Frontal cortex (tissue), 4 donors: ENCODE data around the gene NLRC5. TPM values are rescaled to one million over a fixed set of nuclear protein-coding genes. Genes with fewer than 3 reads are reported as not detected.
"Not testable (repeated sequence)": the region's sequence is repeated elsewhere in the genome, so short reads cannot be mapped to it uniquely, and the experiment has no call there.

ENCODE experiments used
- DNase-seq, 2 donors: peaks; one replicate each; pipeline ENCODE4 v3.0.0; 2012; ENCODE audit warnings: low spot score in 2 of 2
- FAIRE-seq: peaks from 2 replicates; lab custom pipeline; 2012; peaks lifted over from hg19 to GRCh38; lab: Jason Lieb, UNC
- total RNA-seq: library from RNA; depleted of rRNA; stranded (reverse); fragments of >200 nt; gene quantifications from one replicate; pipeline ENCODE4 v1.2.3, GENCODE V29; 2014
- donor health status: control.
- donor health status: control.
- donor health status: control.

Gene NLRC5
- total RNA-seq, 1 donor from 2014 or later: 0.41 TPM

DNA sequence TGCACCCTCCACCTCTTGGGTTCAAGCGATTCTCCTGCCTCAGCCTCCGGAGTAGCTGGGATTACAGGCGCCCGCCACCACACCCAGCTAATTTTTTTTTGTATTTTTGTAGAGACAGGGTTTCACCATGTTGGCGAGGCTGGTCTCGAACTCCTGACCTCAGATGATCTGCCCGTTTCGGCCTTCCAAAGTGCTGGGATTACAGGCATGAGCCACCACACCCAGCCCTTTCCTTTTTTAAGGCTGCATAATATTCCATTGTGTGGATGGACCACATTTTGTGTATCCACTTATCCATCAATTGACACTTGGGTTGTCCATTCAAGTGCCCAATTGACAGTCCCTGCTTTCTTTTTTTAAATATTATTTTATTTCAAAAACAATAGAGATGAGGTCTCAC is 73.8 kb downstream of the NLRC5 start:
- not testable (repeated sequence) for FAIRE-seq, DNase-seq

DNA sequence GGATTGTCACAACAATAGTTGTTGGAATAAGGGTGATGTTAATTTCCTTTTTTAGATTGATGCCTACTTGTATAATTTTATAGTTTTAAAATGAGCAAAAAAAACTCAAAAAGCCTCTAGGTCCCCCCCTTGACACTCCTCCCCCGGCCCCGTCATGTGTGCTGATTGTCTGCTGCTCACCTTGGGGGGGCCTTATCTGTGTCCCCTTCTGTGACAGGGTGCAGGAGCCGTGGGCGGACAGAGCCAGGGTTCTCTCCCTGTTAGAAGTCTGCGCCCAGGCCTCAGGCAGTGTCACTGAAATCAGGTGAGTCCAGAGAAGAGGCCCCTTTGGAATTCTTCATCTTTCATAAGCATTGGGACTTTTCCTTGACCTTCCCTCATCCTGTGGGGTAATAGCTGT is 75.6 kb downstream of the NLRC5 start:
- DNase-seq: no peak
- FAIRE-seq: no peak

DNA sequence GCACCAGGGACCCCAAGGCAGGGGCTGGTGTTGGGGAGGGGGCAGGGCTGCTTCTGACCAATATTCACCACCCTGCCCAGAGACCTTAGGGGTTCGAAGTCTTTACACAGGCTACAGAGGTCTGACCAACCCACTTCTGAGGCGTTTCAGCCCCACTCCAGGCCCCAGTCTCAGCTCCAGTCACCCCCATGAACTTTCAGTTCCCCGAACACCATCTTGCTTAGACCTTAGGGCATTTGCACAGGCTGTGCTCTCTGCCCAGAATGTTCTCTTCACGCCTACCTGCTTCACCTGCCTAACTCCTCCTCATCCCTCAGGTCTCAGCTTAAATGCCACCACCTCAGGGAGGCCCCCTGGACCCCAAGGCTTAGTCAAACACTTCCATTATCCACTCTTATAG is 77.3 kb downstream of the NLRC5 start:
- no peak for FAIRE-seq
- DNase-seq: no peak

DNA sequence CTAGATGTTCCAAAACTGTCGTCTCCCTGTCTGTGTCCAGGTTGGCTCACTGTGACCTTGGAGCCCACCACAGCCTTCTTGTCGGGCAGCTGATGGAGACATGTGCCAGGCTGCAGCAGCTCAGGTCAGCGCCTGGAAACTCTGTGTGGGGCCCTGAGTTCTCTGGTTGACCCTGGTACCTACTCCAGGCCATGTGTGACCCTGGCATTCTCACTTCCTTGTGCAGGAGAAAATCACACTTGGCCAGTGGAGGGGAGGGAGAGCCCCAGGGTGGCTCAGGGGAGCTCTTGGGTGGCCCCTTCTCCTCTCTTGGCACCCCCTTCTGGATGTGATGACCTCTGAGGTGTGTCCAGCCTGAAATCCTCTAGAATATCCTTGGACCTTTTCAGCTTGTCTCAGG is 78.0 kb downstream of the NLRC5 start:
- FAIRE-seq (no peak), DNase-seq (no peak)

DNA sequence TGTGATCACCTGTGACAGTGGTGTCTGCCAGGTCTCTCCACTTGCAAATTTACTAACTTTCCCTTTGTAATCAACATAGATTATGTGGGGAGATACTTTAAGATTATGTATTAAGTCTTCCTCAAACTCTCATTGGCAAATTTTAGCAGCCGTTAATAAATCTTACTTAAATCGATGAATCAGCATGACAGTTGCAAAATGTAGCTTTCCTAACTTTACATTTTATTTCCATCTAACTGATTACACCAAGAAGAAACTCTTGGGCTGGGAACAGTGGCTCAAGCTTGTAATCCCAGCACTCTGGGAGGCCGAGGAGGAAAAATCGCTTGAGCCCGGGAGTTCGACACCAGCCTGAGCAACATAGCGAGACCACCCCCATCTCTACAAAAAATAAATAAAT is 79.7 kb downstream of the NLRC5 start:
- FAIRE-seq (no peak), DNase-seq (no peak)

DNA sequence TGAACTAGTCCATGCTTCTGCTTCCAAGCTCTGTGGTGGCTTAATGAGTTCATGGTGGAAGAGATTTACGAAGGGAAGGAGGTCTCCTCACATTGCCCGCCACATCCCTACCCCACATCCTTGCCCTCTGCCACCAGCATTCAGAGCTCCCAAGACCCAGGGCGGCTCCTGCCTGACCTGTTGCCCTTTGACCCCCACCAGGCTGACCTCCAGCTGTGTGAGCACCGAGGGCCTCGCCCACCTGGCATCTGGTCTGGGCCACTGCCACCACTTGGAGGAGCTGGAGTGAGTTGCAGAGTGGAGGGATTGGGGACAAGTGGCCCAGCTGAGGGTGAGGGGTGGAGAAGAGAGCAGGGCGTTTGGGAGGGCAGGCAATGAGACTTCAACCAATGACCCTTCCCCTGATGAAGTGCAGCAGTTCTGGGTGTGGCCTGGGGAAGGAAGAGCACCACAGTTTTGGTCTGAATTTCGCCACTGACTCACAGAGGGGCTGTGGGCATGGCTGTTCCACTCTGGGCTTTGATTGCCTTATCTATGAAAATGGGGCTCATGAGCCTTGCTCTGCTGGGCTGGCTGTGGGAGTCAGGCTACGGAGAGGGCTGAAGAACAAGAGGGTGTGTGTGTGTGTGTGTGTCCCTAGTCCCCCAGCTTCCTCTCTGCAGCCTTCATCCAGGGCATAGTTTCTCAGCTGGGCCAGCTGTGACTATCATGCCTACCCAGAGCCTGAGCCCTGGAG is 80.4 kb downstream of the NLRC5 start:
- no peak for DNase-seq
- FAIRE-seq: no peak

DNA sequence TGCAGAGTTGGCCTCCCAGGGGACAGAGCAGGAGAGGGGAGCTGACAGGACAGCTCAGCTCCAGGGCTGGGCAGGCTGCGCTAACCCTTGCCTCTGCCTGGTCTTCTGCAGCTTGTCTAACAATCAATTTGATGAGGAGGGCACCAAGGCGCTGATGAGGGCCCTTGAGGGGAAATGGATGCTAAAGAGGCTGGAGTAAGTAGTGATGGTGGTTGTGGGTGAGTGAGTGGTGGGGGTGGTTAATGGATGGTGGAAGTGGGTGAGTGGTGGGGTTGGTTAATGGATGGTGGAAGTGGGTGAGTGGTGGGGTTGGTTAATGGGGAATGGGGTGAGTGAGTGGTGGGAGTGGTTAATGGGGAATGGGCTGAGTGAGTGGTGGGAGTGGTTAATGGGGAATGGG is 81.1 kb downstream of the NLRC5 start:
- FAIRE-seq (no peak), DNase-seq (no peak)

DNA sequence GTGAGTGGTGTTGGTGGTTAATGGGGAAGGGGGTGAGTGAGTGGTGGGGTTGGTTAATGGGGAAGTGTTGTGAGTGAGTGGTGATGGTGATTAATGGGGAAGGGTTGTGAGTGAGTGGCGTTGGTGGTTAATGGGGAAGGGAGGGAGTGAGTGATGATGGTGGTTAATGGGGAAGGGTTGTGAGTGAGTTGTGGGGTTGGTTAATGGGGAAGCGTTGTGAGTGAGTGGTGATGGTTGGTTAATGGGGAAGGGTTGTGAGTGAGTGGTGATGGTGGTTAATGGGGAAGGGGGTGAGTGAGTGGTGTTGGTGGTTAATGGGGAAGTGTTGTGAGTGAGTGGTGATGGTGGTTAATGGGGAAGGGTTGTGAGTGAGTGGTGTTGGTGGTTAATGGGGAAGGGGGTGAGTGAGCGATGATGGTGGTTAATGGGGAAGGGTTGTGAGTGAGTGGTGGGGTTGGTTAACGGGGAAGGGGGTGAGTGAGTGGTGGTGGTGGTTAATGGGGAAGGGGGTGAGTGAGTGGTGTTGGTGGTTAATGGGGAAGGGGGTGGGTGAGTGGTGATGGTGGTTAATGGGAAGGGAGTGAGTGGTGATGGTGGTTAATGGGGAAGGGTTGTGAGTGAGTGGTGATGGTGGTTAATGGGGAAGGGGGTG is 81.8 kb downstream of the NLRC5 start:
- not testable (repeated sequence) for FAIRE-seq, DNase-seq

DNA sequence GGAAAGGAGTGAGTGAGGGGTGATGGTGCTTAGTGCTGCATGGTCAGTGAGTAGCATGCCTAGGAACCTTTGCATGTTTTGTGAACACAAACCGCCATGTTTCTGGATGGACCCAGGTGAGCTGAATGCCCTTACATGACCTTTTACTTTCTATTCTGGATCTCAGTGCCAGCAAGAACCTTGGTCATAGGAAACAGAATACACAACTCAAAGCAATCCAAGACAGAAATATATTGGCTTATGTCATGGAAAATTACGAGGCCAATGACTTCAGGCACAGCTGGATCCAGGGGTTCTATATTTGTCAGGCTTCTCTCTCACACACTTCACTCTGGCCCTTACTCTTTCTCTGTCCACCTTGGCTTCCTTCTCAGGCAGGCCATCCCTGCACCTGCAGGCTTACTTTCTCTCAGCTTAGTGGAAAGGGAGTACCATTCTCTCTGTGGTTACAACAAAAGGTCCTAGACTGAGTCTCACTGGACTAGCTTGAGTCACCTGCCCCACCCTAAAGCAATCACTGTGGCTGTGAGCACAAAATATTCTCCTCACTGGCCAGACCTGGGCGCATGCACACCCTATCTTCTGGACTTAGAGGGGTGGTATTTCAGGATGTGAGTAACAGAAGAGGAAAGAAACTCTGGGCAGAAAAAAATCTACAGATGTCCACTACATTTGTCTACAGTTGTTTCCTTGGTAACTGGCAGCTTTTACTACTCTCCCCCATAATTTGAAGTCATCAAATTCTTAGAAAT is 82.7 kb downstream of the NLRC5 start:
- no peak for FAIRE-seq

DNA sequence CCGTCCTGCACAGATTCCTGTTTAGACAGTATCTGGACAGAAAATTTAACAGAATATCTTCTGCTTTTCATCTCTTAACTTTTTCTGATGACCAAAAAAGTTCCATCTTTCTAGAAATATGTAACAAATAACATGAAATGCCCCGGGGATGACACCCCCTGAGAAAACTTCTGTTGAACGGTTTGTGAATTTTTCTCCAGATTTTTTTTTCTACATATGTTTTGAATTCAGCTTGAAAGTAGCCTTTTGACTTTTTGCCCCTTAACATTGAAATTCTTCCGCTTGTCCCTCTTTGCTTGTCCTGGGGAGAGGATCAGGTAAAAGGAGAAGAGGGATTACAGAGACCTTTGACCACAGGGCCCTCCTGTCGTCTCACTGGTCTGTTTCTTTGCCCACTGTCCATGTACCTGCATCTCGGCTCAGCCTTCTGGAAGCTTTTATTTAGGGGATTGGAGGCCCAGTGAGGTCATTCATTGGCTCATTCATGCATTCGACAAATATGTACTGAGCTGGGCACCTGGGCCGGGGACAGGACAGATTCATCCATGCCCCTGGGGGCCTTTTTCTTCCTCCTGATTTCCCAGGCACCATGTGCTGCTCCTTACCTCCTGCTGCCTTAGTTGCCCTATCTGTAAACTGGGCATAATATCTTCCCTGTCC is 83.4 kb downstream of the NLRC5 start:
- FAIRE-seq (no peak), DNase-seq (no peak)

More for the DNA sequence above, 82.7 kb downstream of the NLRC5 start:
- no peak for DNase-seq

DNA sequence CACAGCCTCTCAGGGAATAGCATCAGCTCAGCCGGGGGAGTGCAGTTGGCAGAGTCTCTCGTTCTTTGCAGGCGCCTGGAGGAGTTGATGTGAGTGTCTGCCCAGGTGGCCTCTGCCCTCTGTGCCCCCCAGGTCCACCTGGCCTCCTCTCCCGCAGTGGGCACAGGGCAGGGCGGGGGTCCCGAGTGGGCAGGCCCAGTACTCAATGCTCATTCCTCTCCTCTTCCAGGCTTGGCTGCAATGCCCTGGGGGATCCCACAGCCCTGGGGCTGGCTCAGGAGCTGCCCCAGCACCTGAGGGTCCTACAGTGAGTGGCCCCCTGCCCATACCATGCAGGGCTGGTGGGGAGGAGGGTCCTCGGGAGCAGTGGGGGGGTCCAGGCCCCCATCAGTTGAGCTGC is 88.4 kb downstream of the NLRC5 start:
- no peak for DNase-seq
- FAIRE-seq: no peak

DNA sequence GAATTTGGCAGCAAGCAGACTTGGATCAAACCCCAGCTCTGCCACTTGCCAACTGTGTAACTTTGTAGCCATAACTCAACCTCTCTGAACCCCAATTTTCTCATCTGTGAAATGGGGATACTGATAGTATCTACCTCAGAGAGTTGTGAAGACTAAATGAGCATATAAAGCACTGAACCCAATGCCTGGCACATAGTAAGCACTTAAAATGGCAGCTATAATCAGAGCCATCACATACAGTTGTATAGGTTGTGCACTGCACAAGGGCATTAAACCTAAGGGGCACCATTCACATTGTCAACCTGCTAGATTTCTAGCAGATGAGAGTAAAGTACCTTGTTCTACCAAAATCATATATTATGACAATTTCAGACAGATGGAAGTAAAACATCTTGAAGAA is 92.4 kb downstream of the NLRC5 start:
- FAIRE-seq (no peak), DNase-seq (no peak)

DNA sequence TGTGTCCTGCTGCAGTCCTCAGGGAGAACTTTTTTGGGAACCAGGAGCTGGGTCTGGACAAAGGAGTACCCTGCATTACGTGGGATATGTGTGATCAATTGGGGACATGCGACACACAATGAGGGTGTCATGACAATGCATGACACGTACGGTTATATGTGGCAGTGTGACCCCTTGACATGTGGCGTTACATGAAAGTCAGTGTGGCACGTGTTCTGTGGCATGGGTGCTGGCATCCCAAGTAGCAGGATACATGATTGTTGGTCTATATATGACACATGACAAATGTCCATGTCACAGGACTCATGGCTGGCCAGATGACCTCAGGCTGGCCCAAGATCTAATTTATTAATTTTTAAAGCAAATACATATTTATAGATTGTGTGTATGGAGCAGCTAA is 93.3 kb downstream of the NLRC5 start:
- FAIRE-seq (no peak), DNase-seq (no peak)

DNA sequence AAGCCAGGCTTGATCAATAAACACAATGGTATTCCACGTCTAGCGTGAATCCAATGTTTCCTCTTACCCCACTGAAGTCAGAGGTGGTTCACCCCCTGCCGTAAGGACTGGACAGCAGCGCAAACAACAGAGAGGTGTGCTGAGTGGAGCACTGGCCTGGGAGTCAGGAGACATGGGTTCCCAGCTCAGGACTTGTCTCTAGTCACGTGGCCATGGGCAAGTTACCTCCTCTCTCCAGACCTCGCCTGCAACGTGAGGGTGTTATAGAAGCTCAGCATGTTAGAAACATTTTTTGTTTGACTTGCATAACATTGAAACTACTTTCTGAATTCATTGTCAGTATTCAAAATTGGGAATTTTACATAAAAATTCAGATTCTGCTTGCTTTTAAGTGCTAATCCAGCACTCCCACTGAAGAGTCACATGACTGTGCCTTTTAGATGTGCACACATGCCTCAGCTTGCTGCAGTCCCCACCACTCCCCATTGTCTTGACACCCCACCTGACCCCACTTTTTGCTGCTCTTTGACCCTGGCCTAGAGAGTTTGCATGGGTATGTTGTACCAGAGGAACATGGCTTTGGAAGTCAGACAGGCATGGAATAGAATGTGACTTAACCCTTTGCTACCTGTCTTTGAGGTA is 94.2 kb downstream of the NLRC5 start:
- DNase-seq (no peak), FAIRE-seq (no peak)

DNA sequence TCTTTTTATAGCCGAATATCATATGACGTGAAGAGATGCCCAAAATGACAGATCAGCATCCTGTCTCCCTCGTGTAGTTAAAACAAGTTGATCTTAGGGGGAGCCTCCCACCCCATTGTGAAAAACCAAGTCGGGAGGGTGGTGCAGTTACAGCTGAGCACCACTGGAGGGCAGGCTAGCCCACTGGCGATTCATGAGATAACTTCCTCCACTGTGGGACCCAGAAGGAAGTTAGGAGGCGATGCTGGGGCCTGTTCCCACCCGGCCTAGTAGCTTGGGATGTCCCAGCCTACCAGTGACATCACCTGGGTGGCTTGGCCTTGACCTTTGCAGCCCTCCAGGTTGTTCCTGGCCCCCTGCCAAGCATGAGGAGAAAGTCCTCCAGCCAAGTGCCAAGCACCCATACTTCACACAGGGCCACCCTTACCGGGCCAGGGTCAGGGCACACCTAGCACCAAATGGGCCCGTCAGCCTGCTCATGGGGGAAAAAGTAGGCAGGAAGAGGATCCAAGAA is 95.0 kb downstream of the NLRC5 start:
- FAIRE-seq (no peak), DNase-seq (peak; percentile 75 to 84)

DNA sequence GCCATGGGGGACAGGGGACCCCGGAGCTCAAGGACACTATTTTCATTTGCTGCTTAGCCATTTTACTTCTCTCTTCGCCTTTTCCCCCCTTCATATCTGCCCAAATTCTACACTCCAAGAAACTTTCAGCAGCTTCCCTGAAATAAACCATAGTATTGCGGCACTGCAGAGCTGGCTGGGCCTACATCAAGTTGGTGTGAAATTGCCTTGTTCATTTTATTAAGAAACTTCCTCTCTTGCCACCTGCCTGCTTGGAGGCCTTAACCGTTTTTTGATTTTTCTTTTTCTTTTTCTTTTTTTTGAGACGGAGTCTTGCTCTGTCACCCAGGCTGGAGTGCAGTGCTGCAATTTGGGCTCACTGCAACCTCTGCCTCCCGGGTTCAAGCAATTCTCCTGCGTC is 95.6 kb downstream of the NLRC5 start:
- FAIRE-seq: no peak
- DNase-seq: no peak

DNA sequence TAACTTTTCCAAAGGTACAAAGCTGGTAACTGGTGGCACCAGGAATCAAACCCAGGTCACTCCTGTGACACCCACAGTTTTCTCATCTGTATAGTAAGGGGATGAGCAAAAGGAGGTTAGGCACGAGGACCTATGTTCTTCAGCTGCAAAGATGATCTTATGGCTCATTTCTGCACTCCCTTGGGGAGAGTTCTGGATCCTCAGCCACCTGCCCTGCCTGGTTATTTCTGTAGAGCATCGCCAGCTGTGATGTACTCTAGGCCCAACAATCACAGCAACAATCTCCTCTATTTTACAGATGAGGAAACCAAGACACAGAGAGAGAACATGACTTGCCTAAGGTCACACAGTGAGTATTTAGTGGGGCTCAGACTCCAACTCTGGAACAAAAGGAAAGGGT is 97.6 kb downstream of the NLRC5 start:
- DNase-seq: no peak
- no peak for FAIRE-seq

DNA sequence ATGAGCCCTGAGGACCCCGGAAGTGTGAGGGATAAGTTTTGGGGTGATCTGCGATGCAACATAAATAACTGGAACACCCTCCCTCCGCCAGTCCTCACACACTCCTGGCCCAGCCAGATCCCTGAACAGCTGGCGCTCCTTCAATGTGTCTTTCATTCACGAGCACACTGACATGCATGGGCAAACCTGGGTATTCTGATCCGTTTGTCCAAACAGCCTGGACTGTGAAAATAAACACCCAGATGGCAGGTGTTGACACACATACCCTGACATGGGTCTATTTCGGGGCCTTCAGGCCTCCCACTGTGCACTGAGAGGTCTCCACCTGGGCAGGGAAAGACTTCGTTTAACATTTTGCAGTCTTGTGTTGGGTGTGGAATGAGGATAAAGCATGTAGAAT is 100.0 kb downstream of the NLRC5 start:
- no peak for FAIRE-seq
- DNase-seq: no peak

DNA sequence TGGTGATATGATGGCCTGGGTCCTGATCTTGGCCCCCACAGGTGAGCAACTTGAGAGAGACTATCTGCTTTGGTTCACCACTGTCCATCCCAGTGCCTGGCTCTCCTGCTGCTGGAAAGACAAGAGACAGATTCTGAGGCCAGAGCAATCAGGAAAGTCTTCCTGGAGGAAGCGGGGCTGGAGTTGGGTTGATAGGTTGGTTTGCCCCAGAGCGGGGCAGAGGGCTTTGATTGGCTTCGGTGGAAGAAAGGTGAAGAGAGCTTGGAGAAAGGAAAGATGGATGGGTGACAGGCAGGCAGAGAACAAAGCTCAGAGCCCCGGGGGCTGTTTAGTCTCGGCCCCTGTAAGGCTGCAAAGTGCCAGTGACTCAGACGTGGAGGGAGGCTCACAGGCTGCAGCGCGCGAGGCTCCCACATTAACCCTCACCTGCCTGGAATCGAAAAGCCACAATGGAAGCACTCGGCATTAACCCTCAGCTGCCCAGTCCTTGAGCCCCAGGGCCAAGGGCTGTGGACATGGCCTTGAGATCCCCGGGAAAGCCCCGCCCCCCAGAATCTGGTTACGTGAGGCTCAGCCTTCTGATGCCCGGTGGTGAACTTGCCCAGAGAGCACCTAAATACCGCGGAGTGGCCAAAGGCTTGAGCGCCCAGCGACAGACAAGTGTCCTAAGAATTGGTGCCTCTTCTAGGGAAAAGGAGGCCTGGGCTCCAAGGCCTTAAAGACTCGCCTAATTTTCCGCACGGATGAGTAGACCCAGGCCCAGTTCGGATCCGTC is 102.0 kb downstream of the NLRC5 start:
- DNase-seq (peak; percentile 44 to 58), FAIRE-seq (no peak)
